MCF 10A (cell line): ENCODE results near the gene C1orf185. TPM values are rescaled to one million over a fixed set of nuclear protein-coding genes. Genes with fewer than 3 reads are reported as not detected.
A peak's percentile ranks its signal among the peaks of the same experiment; 100 is the strongest.

ENCODE experiments used
- BruUV-seq: library from RNA; stranded (reverse); fragments of 400-500 nt; replicated peaks from 2 replicates; lab custom pipeline; 2021; lab: Mats Ljungman, UMichigan
- CTCF ChIA-PET: fragments of 300-600 bp; sonication (Branson Sonifier 250); formaldehyde crosslinking; extraction: SDS; loops from one replicate; lab custom pipeline; 2021; ENCODE audit warnings: antibody characterized with exemption, inconsistent platforms; lab: Yijun Ruan, JAX
- POLR2A ChIA-PET: fragments of 300-600, 350-650 bp; sonication (Branson Sonifier 250); formaldehyde crosslinking; extraction: SDS; loops from one replicate; lab custom pipeline; 2020; ENCODE audit warnings: antibody characterized with exemption, inconsistent platforms; lab: Yijun Ruan, JAX
- DNase-seq: peaks from one replicate; pipeline ENCODE4 v3.0.0-alpha.2; 2018; ENCODE audit not compliant: unreplicated experiment
- H3K27ac Mint-ChIP-seq: one replicate; pipeline ENCODE4 v1.8.0; 2022; ENCODE audit warnings: mild to moderate bottlenecking, low read depth, mixed read lengths; ENCODE audit not compliant: unreplicated experiment
- H3K27me3 Mint-ChIP-seq: one replicate; pipeline ENCODE4 v1.8.0; 2022; ENCODE audit warnings: mixed read lengths; ENCODE audit not compliant: insufficient read depth, unreplicated experiment
- H3K36me3 Mint-ChIP-seq: one replicate; pipeline ENCODE4 v1.8.0; 2022; ENCODE audit warnings: mild to moderate bottlenecking, moderate library complexity, mixed read lengths; ENCODE audit not compliant: insufficient read depth, unreplicated experiment
- H3K4me1 Mint-ChIP-seq: one replicate; pipeline ENCODE4 v1.8.0; 2022; ENCODE audit warnings: mixed read lengths; ENCODE audit not compliant: insufficient read depth, unreplicated experiment
- H3K4me3 Mint-ChIP-seq: one replicate; pipeline ENCODE4 v1.8.0; 2022; ENCODE audit warnings: mild to moderate bottlenecking, moderate library complexity, mixed read lengths; ENCODE audit not compliant: unreplicated experiment
- H3K9me3 Mint-ChIP-seq: one replicate; pipeline ENCODE4 v1.8.0; 2022; ENCODE audit warnings: mixed read lengths; ENCODE audit not compliant: unreplicated experiment
- CTCF ChIP-seq: fragments of 200-600 bp; IDR thresholded peaks from one replicate; pipeline ENCODE4 v1.8.0; 2022; ENCODE audit warnings: antibody characterized with exemption, mild to moderate bottlenecking; ENCODE audit not compliant: unreplicated experiment
- intact Hi-C: fragments of 100-400 bp; cut with micrococcal nuclease; formaldehyde crosslinking; loops from 2 replicates; pipeline ENCODE4 v1.14.1; 2022
- total RNA-seq: library from RNA; stranded (reverse); gene quantifications from 2 replicates; pipeline ENCODE4 v1.2.3, GENCODE V29; 2022

The C1orf185 gene
- total RNA-seq, 1 experiment from 2014 or later, result not detected

- no peaks in the 10 kb centered on the region for H3K27me3 Mint-ChIP-seq
- BruUV-seq, result no TSS peak
- no peak overlapping the region for H3K4me3 Mint-ChIP-seq
- H3K9me3 Mint-ChIP-seq, result no peaks in the 10 kb centered on the region
- ChIA-PET POLR2A (interaction anchor here (0.6 to 2.5 kb wide), 4 partner anchors 20 to 228 kb away, joined by 3 to 12 read pairs (median 6); partner anchors contain the start of genes CDKN2C, FAF1 and RNF11), CTCF (interaction anchor here (0.7 to 8.4 kb wide), 32 partner anchors 10 to 736 kb away, joined by 3 to 76 read pairs (median 5); partner anchors contain the start of genes C1orf185 and FAF1)
- no peak for DNase-seq
- no peaks in the 10 kb centered on the region for H3K36me3 Mint-ChIP-seq
- TF ChIP-seq CTCF, result no peak
- H3K27ac Mint-ChIP-seq, result no peak overlapping the region
- intact Hi-C loops, result loop anchor here (2.0 to 10.0 kb wide), 4 partner anchors 223 to 819 kb away; partner anchors contain the start of gene FAF1
- no peaks in the 10 kb centered on the region for H3K4me1 Mint-ChIP-seq
These were observed 86.2 kb downstream of the C1orf185 start for GRCh38 chr1:51188230-51188629.

DNA sequence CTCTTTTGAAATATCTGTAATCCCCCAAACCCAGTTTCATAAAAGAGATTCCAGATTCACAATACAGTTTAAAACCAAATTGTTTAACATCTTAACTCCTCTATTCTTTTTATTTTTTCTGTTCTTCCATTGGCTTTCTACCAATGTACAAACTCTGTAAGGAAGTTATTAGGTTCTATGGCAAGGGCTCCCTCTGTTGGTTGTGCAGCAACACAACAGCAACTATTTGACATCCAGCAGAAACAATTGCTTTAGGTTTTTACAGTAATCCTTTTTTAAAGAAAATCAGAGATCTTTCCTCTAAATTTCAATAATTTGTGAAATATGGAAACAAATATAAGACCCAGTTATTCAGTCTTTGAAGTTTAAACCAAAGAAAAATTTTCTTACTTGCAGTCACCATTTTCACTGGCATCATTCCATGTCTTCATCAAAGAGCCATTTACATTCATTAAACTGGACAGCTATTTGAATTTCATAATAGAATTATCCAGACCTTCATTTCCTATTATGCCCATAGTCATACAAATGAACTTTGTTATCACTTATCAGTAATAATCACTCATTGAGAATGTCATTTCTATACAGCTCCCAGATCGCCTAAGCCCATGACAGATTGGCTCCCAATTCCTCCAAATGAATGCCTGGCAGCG is 87.5 kb downstream of the C1orf185 start:
- Mint-ChIP-seq H3K4me3 (no peak overlapping the region), H3K4me1 (no peaks in the 10 kb centered on the region), H3K27ac (no peak overlapping the region), H3K9me3 (no peaks in the 10 kb centered on the region), H3K27me3 (no peaks in the 10 kb centered on the region), H3K36me3 (no peaks in the 10 kb centered on the region)
- POLR2A ChIA-PET, result interaction anchor here (1.3 to 2.5 kb wide), 4 partner anchors 47 to 230 kb away, joined by 3 to 12 read pairs (median 7); partner anchors contain the start of genes CDKN2C, FAF1 and RNF11
- DNase-seq, result peak; percentile 69
- peak; percentile 90 for TF ChIP-seq CTCF
- CTCF ChIA-PET, result interaction anchor here (0.6 to 8.4 kb wide), 62 partner anchors 9 to 708 kb away, joined by 3 to 76 read pairs (median 5); partner anchors contain the start of genes C1orf185, FAF1 and RNF11
- intact Hi-C loops, result loop anchor here (1.0 to 10.0 kb wide), 9 partner anchors 50 to 821 kb away; partner anchors contain the start of gene FAF1
- no TSS peak for BruUV-seq

- H3K36me3 Mint-ChIP-seq, result no peaks in the 10 kb centered on the region
These were observed 88.9 kb downstream of the C1orf185 start for GRCh38 chr1:51190961-51191360.

More at GRCh38 chr1:51190961-51191360, 88.9 kb downstream of the C1orf185 start:
- no TSS peak for BruUV-seq
- Mint-ChIP-seq H3K27me3 (no peaks in the 10 kb centered on the region), H3K4me1 (no peaks in the 10 kb centered on the region), H3K27ac (no peak overlapping the region), H3K4me3 (no peak overlapping the region), H3K9me3 (no peaks in the 10 kb centered on the region)
- DNase-seq, result no peak
- ChIA-PET POLR2A (interaction anchor here (0.6 to 1.0 kb wide), 3 partner anchors 45 to 232 kb away, joined by 3 read pairs; partner anchors contain the start of gene RNF11), CTCF (interaction anchor here (0.7 to 8.4 kb wide), 40 partner anchors 11 to 822 kb away, joined by 3 to 76 read pairs (median 5); partner anchors contain the start of genes FAF1 and RNF11)
- intact Hi-C loops, result no loop called here
- no peak for TF ChIP-seq CTCF
